Esophagus muscularis mucosa (tissue), 4 donors: ENCODE data around the gene SMAP1. TPM values are rescaled to one million over a fixed set of nuclear protein-coding genes. Genes with fewer than 3 reads are reported as not detected.

Source experiments
- DNase-seq: peaks from one replicate; pipeline ENCODE4 v3.0.0-alpha.2; 2017; ENCODE audit errors: extremely low spot score
- H3K27ac ChIP-seq, 4 donors: fragments of 200-600 bp; sonication (generic); replicated peaks in 1 of 4; 1 replicate in 3 of 4; 2 replicates in 1 of 4; pipeline ENCODE4 v1.5.1; 2016 to 2019; ENCODE audit warnings: mild to moderate bottlenecking in 1 of 4
- H3K27me3 ChIP-seq, 4 donors: fragments of 200-600 bp; sonication (generic); one replicate each; pipeline versions ENCODE4 v1.5.1 to v1.6.0; 2016 to 2019
- H3K36me3 ChIP-seq, 4 donors: fragments of 200-600 bp; sonication (generic); one replicate each; pipeline ENCODE4 v1.5.1; 2016 to 2019
- H3K4me1 ChIP-seq, 4 donors: fragments of 200-600 bp; sonication (generic); one replicate each; pipeline ENCODE4 v1.5.1; 2016 to 2019
- H3K4me3 ChIP-seq, 4 donors: fragments of 200-600 bp; sonication (generic); 1 replicate in 2 of 4; 2 replicates in 2 of 4; pipeline ENCODE4 v1.5.1; 2016 to 2019; ENCODE audit warnings: mild to moderate bottlenecking in 4 of 4, moderate library complexity in 1 of 4
- H3K9me3 ChIP-seq, 4 donors: fragments of 200-600 bp; sonication (generic); 1 replicate in 3 of 4; 2 replicates in 1 of 4; pipeline ENCODE4 v1.5.1; 2016 to 2019
- CTCF ChIP-seq, 3 experiments: fragments of 200-600 bp in 2 of 3; fragments of 450-650 bp in 1 of 3; sonication (generic) in 2 of 3; IDR thresholded peaks; one replicate each; pipeline ENCODE4 v1.5.1; 2017 to 2019; ENCODE audit warnings: antibody characterized with exemption in 3 of 3, mild to moderate bottlenecking in 2 of 3, moderate library complexity in 1 of 3
- EP300 ChIP-seq: sonication (generic); formaldehyde crosslinking; IDR thresholded peaks from one replicate; pipeline ENCODE4 v1.6.1; 2017; ENCODE audit warnings: antibody characterized with exemption
- POLR2A ChIP-seq: fragments of 450-650 bp; IDR thresholded peaks from one replicate; pipeline ENCODE4 v1.6.1; 2017; ENCODE audit warnings: antibody characterized with exemption, moderate library complexity, mild to moderate bottlenecking, low read depth
- POLR2AphosphoS5 ChIP-seq, 2 donors: sonication (generic); formaldehyde crosslinking; IDR thresholded peaks; one replicate each; pipeline ENCODE4 v1.6.1; 2017; ENCODE audit warnings: antibody characterized with exemption in 2 of 2
- WGBS: methylation state at CpG from one replicate; pipeline ENCODE4 v1.1.5; 2018; 5-methylcytosine and 5-hydroxymethylcytosine counted together
- intact Hi-C: fragments of 100-400 bp; cut with DNase I; formaldehyde crosslinking; loops from one replicate; pipeline ENCODE4 v1.15.1; 2023
- total RNA-seq, 4 donors: library from RNA; depleted of rRNA; stranded (reverse); fragments of >200 nt; gene quantifications; one replicate each; pipeline versions ENCODE4 v1.1.0 to v1.2.1, GENCODE V29; 2016

Gene SMAP1
- total RNA-seq, 4 donors from 2014 or later: 23.7 to 33.1 (median 29.5) TPM

GRCh38 chr6:70844301-70844700, 176.6 kb downstream of the SMAP1 start:
- no peak overlapping the region for H3K4me3 ChIP-seq
- 95% methylated on average over 1 of the region's 1 CpG for WGBS

GRCh38 chr6:70846207-70846835, 178.6 kb downstream of the SMAP1 start:
- no peak for TF ChIP-seq EP300
- TF ChIP-seq POLR2A: no peak
- TF ChIP-seq CTCF (IDR thresholded peaks at IDR 0.05): no peak
- no peak for TF ChIP-seq POLR2AphosphoS5 (IDR thresholded peaks at IDR 0.05)
- no peak overlapping the region for H3K4me3 ChIP-seq
- intact Hi-C loops: no loop called here

More at GRCh38 chr6:70844301-70844700, 176.6 kb downstream of the SMAP1 start:
- H3K9me3 ChIP-seq: no peaks in the 10 kb centered on the region
- intact Hi-C loops: no loop called here
- no peak for DNase-seq
- no peaks in the 10 kb centered on the region for H3K36me3 ChIP-seq
- H3K27me3 ChIP-seq: no peaks in the 10 kb centered on the region
- H3K27ac ChIP-seq: no peak overlapping the region
- peaks cover 0 to 3% (median 0%) of the 10 kb centered on the region in 4 donors for H3K4me1 ChIP-seq
- TF ChIP-seq POLR2AphosphoS5 (IDR thresholded peaks at IDR 0.05) (no peak), EP300 (no peak), POLR2A (no peak), CTCF (IDR thresholded peaks at IDR 0.05) (no peak)

GRCh38 chr6:70847106-70848084, 179.7 kb downstream of the SMAP1 start:
- no peak overlapping the region for H3K4me3 ChIP-seq
- H3K4me1 ChIP-seq: peaks cover 0 to 3% (median 0%) of the 10 kb centered on the region in 4 donors
- DNase-seq: no peak
- no peaks in the 10 kb centered on the region for H3K27me3 ChIP-seq
- intact Hi-C loops: no loop called here
- no peak for TF ChIP-seq CTCF (IDR thresholded peaks at IDR 0.05)
- no peak for TF ChIP-seq POLR2AphosphoS5 (IDR thresholded peaks at IDR 0.05)
- no peak for TF ChIP-seq EP300
- TF ChIP-seq POLR2A: no peak
- H3K36me3 ChIP-seq: peaks cover 0 to 1% (median 0%) of the 10 kb centered on the region in 4 donors
- H3K9me3 ChIP-seq: no peaks in the 10 kb centered on the region
- H3K27ac ChIP-seq: no peak overlapping the region
- WGBS: 94% methylated on average over 4 of the region's 4 CpGs

More at GRCh38 chr6:70846207-70846835, 178.6 kb downstream of the SMAP1 start:
- peaks cover 0 to 3% (median 0%) of the 10 kb centered on the region in 4 donors for H3K4me1 ChIP-seq
- no peak overlapping the region for H3K27ac ChIP-seq
- H3K36me3 ChIP-seq: no peaks in the 10 kb centered on the region
- 96% methylated on average over 8 of the region's 8 CpGs for WGBS
- no peak for DNase-seq
- H3K27me3 ChIP-seq: no peaks in the 10 kb centered on the region
- no peaks in the 10 kb centered on the region for H3K9me3 ChIP-seq

- Histone ChIP-seq H3K27me3 (no peaks in the 10 kb centered on the region), H3K4me1 (peaks cover 0 to 3% (median 0%) of the 10 kb centered on the region in 4 donors), H3K4me3 (no peak overlapping the region), H3K36me3 (peaks cover 0 to 10% (median 5%) of the 10 kb centered on the region in 4 donors), H3K27ac (no peak overlapping the region), H3K9me3 (no peaks in the 10 kb centered on the region)
- TF ChIP-seq POLR2AphosphoS5 (IDR thresholded peaks at IDR 0.05): no peak
- TF ChIP-seq POLR2A: no peak
- no peak for TF ChIP-seq EP300
- TF ChIP-seq CTCF (IDR thresholded peaks at IDR 0.05): no peak
- intact Hi-C loops: no loop called here
- no peak for DNase-seq
- 91% methylated on average over 1 of the region's 1 CpG for whole genome bisulfite sequencing
Measured at GRCh38 chr6:70849348-70850069, 181.8 kb downstream of the SMAP1 start.
